ENCODE data around the gene SLC41A3.
"Not testable (repeated sequence)": the region's sequence is repeated elsewhere in the genome, so short reads cannot be mapped to it uniquely, and the experiment has no call there.

SLC41A3 gene

GRCh38 chr3:126080970-126081369 lies 3.0 kb downstream of the SLC41A3 start:
- DNase-seq = no peak

- no peak for DNase-seq
These were observed 5.1 kb downstream of the SLC41A3 start for GRCh38 chr3:126078866-126079265.

- no peak for DNase-seq
These were observed 6.2 kb downstream of the SLC41A3 start for GRCh38 chr3:126077754-126078153.

DNA sequence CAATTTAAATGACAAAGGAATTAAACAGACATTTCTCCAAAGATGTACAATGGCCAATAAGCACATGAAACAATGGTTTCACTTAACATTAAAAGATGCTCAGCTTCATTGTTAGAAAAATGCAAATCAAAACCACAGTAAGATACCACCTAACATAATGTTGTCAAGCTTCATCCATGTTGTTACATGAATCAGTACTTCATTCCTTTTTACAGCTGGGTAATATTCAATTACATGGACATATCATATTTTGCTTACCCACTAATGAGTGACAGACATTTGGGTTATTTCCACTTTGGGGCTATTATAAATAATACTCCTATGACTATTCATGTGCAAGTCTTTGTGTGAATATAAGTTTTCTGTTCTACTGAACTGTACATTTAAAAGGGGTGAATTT lies 7.8 kb downstream of the SLC41A3 start:
- DNase-seq = no peak

DNA sequence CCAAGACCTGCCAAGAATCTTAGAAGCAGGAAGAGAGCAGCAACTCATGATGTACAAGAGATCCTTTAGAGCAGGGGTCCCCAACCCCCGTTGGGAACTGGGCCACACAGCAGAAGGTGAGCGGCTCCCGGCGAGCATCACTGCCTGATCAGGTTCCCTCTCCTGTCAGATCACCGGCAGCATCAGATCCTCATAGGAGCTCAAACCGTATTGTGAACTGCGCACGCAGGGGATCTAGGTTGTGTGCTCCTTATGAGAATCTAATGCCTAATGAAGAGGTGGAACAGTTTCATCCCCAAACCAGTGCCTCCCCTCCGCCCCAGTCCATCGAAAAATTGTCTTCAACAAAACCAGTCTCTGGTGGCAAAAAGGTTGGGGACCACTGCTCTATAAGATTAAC lies 13.8 kb downstream of the SLC41A3 start:
- no peak for DNase-seq

DNA sequence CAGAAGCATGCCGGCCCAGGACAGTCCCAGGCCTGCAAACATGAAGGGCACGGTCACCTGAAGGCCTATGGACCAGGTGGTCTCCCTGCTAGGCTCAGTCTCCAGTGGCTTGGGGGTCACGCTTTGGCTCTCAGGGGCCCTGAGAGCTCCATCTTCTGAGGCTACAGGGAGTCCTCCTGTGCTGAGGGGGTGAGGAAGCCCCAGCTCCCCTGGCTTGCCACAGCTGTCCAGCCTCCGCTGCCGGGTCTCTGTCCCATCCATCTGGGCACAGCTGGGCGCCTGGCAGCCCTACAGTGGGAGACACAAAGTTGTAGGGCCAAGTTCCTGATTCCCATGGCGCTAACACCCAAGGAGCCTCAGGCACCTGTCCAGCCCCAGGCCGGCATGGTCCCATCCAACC lies 16.0 kb downstream of the SLC41A3 start:
- no peak for DNase-seq

GRCh38 chr3:126066676-126067075 lies 17.2 kb downstream of the SLC41A3 start:
- not testable (repeated sequence) for DNase-seq

GRCh38 chr3:126065876-126066275 lies 18.0 kb downstream of the SLC41A3 start:
- no peak for DNase-seq

GRCh38 chr3:126064627-126065258 lies 19.2 kb downstream of the SLC41A3 start:
- no peak for DNase-seq

GRCh38 chr3:126063358-126063965 lies 20.5 kb downstream of the SLC41A3 start:
- DNase-seq = no peak

- no peak for DNase-seq
These were observed 22.5 kb downstream of the SLC41A3 start for GRCh38 chr3:126061301-126062032.

DNA sequence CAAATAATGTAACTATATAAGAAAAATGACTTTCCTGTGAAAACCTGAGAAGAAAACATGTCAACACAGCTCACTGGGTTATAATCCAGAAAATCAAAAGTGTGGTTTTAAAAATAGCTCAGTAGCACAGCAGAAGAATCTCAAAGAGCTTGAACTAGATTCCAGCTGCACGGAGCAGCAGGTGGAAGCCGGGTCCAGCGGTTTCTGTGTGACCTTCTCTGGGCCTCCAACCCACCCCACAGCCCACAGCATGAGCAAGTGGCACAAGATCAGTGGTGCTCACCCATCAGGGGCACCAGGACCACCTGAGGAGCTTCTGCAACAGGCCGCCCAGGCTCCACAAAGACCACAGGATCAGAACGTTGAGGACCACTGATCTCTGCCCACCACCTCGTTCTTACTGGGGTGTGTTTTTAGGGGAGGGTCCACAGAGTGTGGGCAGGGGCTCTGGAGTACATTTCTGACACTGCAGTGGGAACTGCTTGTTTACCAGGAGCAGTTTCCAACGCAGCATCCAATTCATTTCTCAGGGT lies 23.2 kb downstream of the SLC41A3 start:
- DNase-seq = no peak

- DNase-seq = no peak
These were observed 25.3 kb downstream of the SLC41A3 start for GRCh38 chr3:126058666-126059065.

- DNase-seq = no peak
These were observed 26.0 kb downstream of the SLC41A3 start for GRCh38 chr3:126057936-126058335.

DNA sequence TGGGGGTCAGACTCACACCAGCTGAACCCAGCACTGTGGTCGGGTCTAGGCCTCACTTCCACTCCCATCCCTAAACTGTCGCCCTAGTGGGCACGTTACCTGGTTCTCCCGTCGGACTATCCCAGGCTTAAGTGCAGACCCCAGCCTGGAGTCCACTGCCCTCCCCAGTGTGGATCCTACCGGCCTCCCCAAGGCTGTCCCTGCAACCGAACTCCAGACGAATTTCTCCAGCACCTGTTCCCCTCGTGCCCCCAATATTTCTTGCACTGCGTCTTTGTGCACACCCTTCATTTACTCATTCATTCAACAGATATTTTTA lies 26.5 kb downstream of the SLC41A3 start:
- DNase-seq = no peak

DNA sequence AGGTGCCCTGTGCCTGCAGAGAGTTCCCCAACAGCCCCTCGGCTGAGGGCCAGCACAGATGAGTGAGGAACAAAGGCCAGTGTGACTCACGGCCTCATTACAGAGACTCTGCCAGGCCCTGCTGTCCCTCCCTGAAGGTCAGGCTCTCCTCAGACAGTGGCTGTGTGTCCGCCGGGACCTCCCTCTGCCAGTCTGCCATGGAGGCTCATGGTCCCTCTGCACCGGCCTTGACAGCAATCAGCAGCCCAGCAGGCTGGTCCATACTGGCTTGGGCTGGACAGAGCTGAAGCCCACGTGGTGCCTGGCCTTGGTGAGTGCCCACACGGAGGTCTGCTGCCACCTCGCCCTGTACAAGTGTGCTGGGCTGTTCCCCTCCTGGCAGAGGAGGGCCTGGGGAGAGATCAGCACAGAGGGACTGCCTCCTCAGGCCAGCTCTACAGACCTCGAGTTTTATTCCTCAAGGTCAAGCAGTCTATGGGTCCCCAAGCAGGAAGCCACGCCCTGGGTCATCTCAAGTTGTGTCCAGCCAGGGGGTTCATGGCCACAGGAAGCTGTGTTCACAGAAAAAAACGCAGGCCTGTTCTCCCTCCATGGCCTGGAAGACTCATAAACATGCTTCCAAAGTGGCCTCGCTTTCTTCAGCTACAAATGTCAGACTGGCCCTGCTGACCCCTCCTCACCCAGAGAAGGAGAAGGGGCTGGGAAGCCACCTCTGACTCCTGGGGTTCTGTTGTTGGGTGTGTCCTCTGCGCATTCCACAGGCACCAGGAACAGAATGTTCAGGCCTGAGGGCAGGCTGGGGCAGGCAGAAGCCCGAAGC lies 27.0 kb downstream of the SLC41A3 start:
- no peak for DNase-seq

GRCh38 chr3:126056088-126056487 lies 27.8 kb downstream of the SLC41A3 start:
- DNase-seq = no peak

GRCh38 chr3:126054870-126055269 lies 29.1 kb downstream of the SLC41A3 start:
- DNase-seq = no peak

DNA sequence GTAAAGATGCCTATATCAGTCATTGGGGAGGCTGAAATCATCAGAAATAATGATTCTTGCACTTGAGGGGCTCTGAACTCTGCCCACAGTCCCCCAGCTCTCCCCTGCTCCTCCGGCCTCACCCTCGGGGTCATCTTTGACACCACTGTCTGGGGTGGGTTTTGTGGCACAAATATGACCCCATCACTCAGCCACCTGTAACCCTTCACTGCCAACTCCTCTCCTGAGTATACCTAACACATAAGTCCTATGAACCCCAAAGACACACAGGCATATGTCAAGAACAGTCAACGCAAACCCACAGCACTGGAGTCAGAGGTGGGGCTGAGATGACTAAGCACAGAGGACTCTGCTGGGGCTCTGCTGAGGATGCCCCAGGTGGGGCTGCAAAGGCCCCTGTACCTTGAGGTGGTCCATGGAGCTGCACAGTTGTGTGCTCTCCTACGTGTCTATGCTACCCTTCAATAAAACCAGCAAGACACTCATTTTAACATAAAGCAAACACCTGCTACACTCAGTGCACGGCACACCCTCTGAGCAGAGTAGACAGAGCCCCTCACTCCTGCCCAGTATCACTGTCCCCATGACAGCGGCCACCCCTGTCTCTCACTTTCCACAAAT lies 29.9 kb downstream of the SLC41A3 start:
- DNase-seq = no peak

- DNase-seq = no peak
These were observed 30.4 kb downstream of the SLC41A3 start for GRCh38 chr3:126053513-126053912.

DNA sequence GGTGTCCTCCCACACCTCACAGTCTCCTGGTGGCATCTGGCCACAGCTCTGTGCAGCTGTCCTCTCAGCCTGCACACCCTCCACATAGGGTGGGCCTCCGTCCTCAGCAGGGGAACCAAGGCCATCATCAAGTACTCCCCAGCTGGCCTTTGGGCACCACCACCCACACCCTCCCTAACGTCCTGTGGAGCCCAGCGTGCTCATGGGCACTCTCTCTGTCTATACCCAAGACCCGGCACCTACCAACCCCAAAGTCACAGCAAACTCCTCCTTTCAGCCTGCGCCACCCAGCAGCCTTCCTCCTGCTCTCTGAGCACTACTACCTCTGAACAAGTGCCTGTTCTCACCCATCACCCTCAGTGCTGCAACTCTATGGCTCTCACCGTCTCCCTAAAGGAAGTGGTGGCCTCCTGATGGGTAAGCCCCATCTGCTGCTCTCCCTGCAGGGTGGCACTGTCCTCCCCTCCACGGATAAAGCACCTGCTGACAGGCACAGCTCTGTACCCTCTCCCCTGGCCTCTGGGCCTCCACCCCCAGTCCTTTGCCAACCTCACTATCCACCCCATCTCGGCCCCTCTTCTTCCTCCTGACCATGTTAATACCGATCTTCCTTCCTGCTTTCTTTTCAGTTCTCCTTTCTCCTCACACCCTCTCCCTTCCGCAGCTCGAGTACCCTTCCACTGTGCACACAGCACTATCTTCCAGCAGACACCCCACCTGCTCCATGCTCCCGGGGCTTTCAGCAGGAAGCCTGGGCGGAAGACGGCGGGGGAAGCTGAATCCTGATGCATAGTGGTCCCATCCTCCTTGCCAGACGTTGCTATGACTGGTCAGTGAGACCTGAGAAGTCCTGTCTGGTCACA lies 31.5 kb downstream of the SLC41A3 start:
- no peak for DNase-seq

- no peak for DNase-seq
These were observed 32.2 kb downstream of the SLC41A3 start for GRCh38 chr3:126051741-126052140.

Measured in GF-D8 (cell line).